CD4-positive, alpha-beta T cell treated with Interleukin-21 for 1 hour (primary cell): ENCODE data around the gene HEG1.
"Not testable (repeated sequence)": the region's sequence is repeated elsewhere in the genome, so short reads cannot be mapped to it uniquely, and the experiment has no call there.

Source experiments
- DNase-seq: peaks from one replicate; pipeline ENCODE4 v3.0.0-alpha.2; 2020

HEG1 gene

GRCh38 chr3:124982855-124983254, 72.9 kb downstream of the HEG1 start:
- DNase-seq = no peak

GRCh38 chr3:124981472-124981871, 74.3 kb downstream of the HEG1 start:
- DNase-seq = no peak

- no peak for DNase-seq
These were observed 77.2 kb downstream of the HEG1 start for GRCh38 chr3:124978627-124979026.

GRCh38 chr3:124976383-124976782, 79.4 kb downstream of the HEG1 start:
- no peak for DNase-seq

GRCh38 chr3:124974691-124975090, 81.1 kb downstream of the HEG1 start:
- no peak for DNase-seq

- no peak for DNase-seq
These were observed 82.5 kb downstream of the HEG1 start for GRCh38 chr3:124973290-124973689.

GRCh38 chr3:124972457-124972856, 83.3 kb downstream of the HEG1 start:
- no peak for DNase-seq

- no peak for DNase-seq
These were observed 85.7 kb downstream of the HEG1 start for GRCh38 chr3:124969963-124970722.

- DNase-seq = no peak
These were observed 86.6 kb downstream of the HEG1 start for GRCh38 chr3:124969190-124969589.

GRCh38 chr3:124967964-124968363, 87.8 kb downstream of the HEG1 start:
- no peak for DNase-seq

GRCh38 chr3:124966521-124967445, 89.0 kb downstream of the HEG1 start:
- no peak for DNase-seq

GRCh38 chr3:124965413-124965812, 90.4 kb downstream of the HEG1 start:
- no peak for DNase-seq

- DNase-seq = no peak
These were observed 91.4 kb downstream of the HEG1 start for GRCh38 chr3:124964387-124964786.

GRCh38 chr3:124963755-124964154, 92.0 kb downstream of the HEG1 start:
- DNase-seq = no peak

- DNase-seq = no peak
These were observed 93.3 kb downstream of the HEG1 start for GRCh38 chr3:124962403-124962940.

- no peak for DNase-seq
These were observed 95.1 kb downstream of the HEG1 start for GRCh38 chr3:124960698-124961097.

GRCh38 chr3:124960105-124960504, 95.7 kb downstream of the HEG1 start:
- DNase-seq = no peak

- DNase-seq = not testable (repeated sequence)
These were observed 97.8 kb downstream of the HEG1 start for GRCh38 chr3:124957951-124958350.

GRCh38 chr3:124952282-124952855, 103.4 kb downstream of the HEG1 start:
- DNase-seq = no peak

GRCh38 chr3:124951511-124952281, 104.1 kb downstream of the HEG1 start:
- no peak for DNase-seq

- no peak for DNase-seq
These were observed 105.8 kb downstream of the HEG1 start for GRCh38 chr3:124950026-124950425.

GRCh38 chr3:124942613-124943012, 113.2 kb downstream of the HEG1 start:
- no peak for DNase-seq

GRCh38 chr3:124941771-124942170, 114.0 kb downstream of the HEG1 start:
- no peak for DNase-seq
